Mesenchymal stem cell (in vitro differentiated cells and primary cell): ENCODE data around the gene STAG1.
"Not testable (repeated sequence)": the region's sequence is repeated elsewhere in the genome, so short reads cannot be mapped to it uniquely, and the experiment has no call there.

Experiments used
- DNase-seq: peaks from one replicate; pipeline ENCODE4 v3.0.0-alpha.2; 2013
- H2AFZ ChIP-seq: one replicate; pipeline ENCODE4 v1.6.1; 2013; ENCODE audit warnings: low read depth, mild to moderate bottlenecking, control low read depth, inconsistent platforms, low read length, moderate library complexity
- H2AK5ac ChIP-seq: 2 replicates; pipeline ENCODE4 v1.6.1; 2013; ENCODE audit warnings: low read length, moderate library complexity, mild to moderate bottlenecking, inconsistent platforms; ENCODE audit not compliant: severe bottlenecking
- H2BK120ac ChIP-seq: one replicate; pipeline ENCODE4 v1.6.1; 2013; ENCODE audit warnings: low read depth, mild to moderate bottlenecking, inconsistent platforms, low read length, moderate library complexity
- H2BK12ac ChIP-seq, 2 experiments: one replicate each; pipeline ENCODE4 v1.6.1; 2013; ENCODE audit warnings: inconsistent platforms in 2 of 2, low read length in 2 of 2, mild to moderate bottlenecking in 2 of 2, moderate library complexity in 2 of 2, control low read depth in 1 of 2
- H2BK15ac ChIP-seq: one replicate; pipeline ENCODE4 v1.6.1; 2013; ENCODE audit warnings: mild to moderate bottlenecking, low read depth, inconsistent platforms; ENCODE audit not compliant: poor library complexity, severe bottlenecking
- H2BK5ac ChIP-seq: 2 replicates; pipeline ENCODE4 v1.6.1; 2013; ENCODE audit warnings: low read depth, mild to moderate bottlenecking, low read length, control low read depth, inconsistent platforms; ENCODE audit not compliant: poor library complexity, severe bottlenecking
- H3K14ac ChIP-seq, 2 experiments: one replicate each; pipeline ENCODE4 v1.6.1; 2013; ENCODE audit warnings: inconsistent platforms in 2 of 2, low read length in 2 of 2, control low read depth in 1 of 2, mild to moderate bottlenecking in 1 of 2, moderate library complexity in 1 of 2
- H3K18ac ChIP-seq, 2 experiments: one replicate each; pipeline ENCODE4 v1.6.1; 2013; ENCODE audit warnings: inconsistent platforms in 2 of 2, low read length in 2 of 2, control low read depth in 1 of 2, low read depth in 1 of 2, mild to moderate bottlenecking in 1 of 2
- H3K23ac ChIP-seq, 2 experiments: one replicate each; pipeline ENCODE4 v1.6.1; 2013; ENCODE audit warnings: inconsistent platforms in 2 of 2, low read length in 2 of 2, mild to moderate bottlenecking in 2 of 2, moderate library complexity in 2 of 2, control low read depth in 1 of 2
- H3K27ac ChIP-seq: 2 replicates; pipeline ENCODE4 v1.5.1; 2013; ENCODE audit warnings: mild to moderate bottlenecking, moderate library complexity, low read length, control low read depth, inconsistent platforms; ENCODE audit not compliant: poor library complexity, severe bottlenecking
- H3K27me3 ChIP-seq, 2 experiments: 2 replicates each; pipeline versions ENCODE4 v1.6.1 to v1.7.0; 2013; ENCODE audit warnings: low read length in 2 of 2, mild to moderate bottlenecking in 2 of 2, moderate library complexity in 2 of 2, control low read depth in 1 of 2, inconsistent platforms in 1 of 2; ENCODE audit not compliant: control insufficient read depth in 1 of 2, insufficient read depth in 1 of 2
- H3K36me3 ChIP-seq, 2 experiments: 2 replicates each; pipeline versions ENCODE4 v1.6.1 to v1.7.0; 2013; ENCODE audit warnings: low read length in 2 of 2, control low read depth in 1 of 2, inconsistent platforms in 1 of 2, low read depth in 1 of 2, mild to moderate bottlenecking in 1 of 2; ENCODE audit not compliant: insufficient read depth in 2 of 2, control insufficient read depth in 1 of 2
- H3K4ac ChIP-seq, 2 experiments: one replicate each; pipeline ENCODE4 v1.6.1; 2013; ENCODE audit warnings: inconsistent platforms in 2 of 2, low read length in 2 of 2, mild to moderate bottlenecking in 2 of 2, moderate library complexity in 2 of 2, control low read depth in 1 of 2, low read depth in 1 of 2
- H3K4me1 ChIP-seq: 2 replicates; pipeline ENCODE4 v1.6.1; 2013; ENCODE audit warnings: low read depth, low read length, control low read depth; ENCODE audit not compliant: control insufficient read depth, insufficient read depth
- H3K4me2 ChIP-seq: 2 replicates; pipeline ENCODE4 v1.6.1; 2013; ENCODE audit warnings: low read length, mild to moderate bottlenecking, inconsistent platforms; ENCODE audit not compliant: poor library complexity, severe bottlenecking
- H3K4me3 ChIP-seq, 2 experiments: 2 replicates each; pipeline versions ENCODE4 v1.5.1 to v1.7.0; 2013; ENCODE audit warnings: low read length in 2 of 2, mild to moderate bottlenecking in 2 of 2, control low read depth in 1 of 2, low read depth in 1 of 2; ENCODE audit not compliant: insufficient read depth in 1 of 2
- H3K79me1 ChIP-seq: replicated peaks from 2 replicates; pipeline ENCODE4 v1.6.1; 2013; ENCODE audit warnings: mild to moderate bottlenecking, control low read depth, low read length, inconsistent platforms; ENCODE audit not compliant: poor library complexity, severe bottlenecking
- H3K9ac ChIP-seq: 2 replicates; pipeline ENCODE4 v1.7.0; 2013; ENCODE audit warnings: mild to moderate bottlenecking, low read length, moderate library complexity
- H3K9me3 ChIP-seq: 2 replicates; pipeline ENCODE4 v1.7.0; 2013; ENCODE audit warnings: mild to moderate bottlenecking, low read length; ENCODE audit not compliant: control insufficient read depth
- H4K8ac ChIP-seq: one replicate; pipeline ENCODE4 v1.6.1; 2013; ENCODE audit warnings: inconsistent platforms, mild to moderate bottlenecking, low read length, moderate library complexity
- H4K91ac ChIP-seq: one replicate; pipeline ENCODE4 v1.6.1; 2013; ENCODE audit warnings: mild to moderate bottlenecking, low read length, inconsistent platforms
- WGBS: methylation state at CpG from one replicate; pipeline ENCODE4 v1.1.7; 2013; ENCODE audit warnings: mixed read lengths; 5-methylcytosine and 5-hydroxymethylcytosine counted together

Gene STAG1

DNA sequence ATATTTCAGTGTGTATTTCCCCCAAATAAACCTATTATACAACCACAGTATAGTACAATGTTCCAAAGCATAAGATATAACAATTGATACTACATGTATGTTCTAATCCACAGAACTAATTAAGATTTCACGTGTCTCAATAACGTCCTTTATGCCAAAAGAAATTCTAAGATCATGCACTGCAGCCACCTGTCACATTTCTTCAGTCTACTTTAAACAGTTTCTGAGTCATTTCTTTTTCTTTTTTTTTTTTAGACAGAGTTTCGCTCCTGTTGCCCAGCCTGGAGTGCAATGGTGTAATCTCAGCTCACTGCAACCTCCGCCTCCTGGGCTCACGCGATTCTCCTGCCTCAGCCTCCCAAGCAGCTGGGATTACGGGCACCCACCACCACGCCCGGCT lies 190.2 kb downstream of the STAG1 start:
- H2BK120ac ChIP-seq, result no peak overlapping the region
- H3K4ac ChIP-seq, result no peak overlapping the region
- DNase-seq, result no peak
- no peak overlapping the region for H3K18ac ChIP-seq
- WGBS, result over 99% methylated on average over 9 of the region's 9 CpGs
- H2BK5ac ChIP-seq, result no peak overlapping the region
- no peak overlapping the region for H2BK15ac ChIP-seq
- H3K36me3 ChIP-seq, result peaks cover 0 to 30% of the 10 kb centered on the region in 2 experiments
- no peak overlapping the region for H3K14ac ChIP-seq
- no peak overlapping the region for H2AFZ ChIP-seq
- no peak overlapping the region for H4K8ac ChIP-seq
- H3K4me2 ChIP-seq, result no peak overlapping the region
- H3K27me3 ChIP-seq, result no peaks in the 10 kb centered on the region
- H3K23ac ChIP-seq, result no peak overlapping the region
- no peak overlapping the region for H2AK5ac ChIP-seq
- no peaks in the 10 kb centered on the region for H3K4me1 ChIP-seq
- no peak overlapping the region for H3K4me3 ChIP-seq
- H3K9ac ChIP-seq, result no peak overlapping the region
- no peak overlapping the region for H4K91ac ChIP-seq
- peaks cover 11% of the 10 kb centered on the region for H3K79me1 ChIP-seq
- H3K27ac ChIP-seq, result no peak overlapping the region
- no peaks in the 10 kb centered on the region for H3K9me3 ChIP-seq
- H2BK12ac ChIP-seq, result no peak overlapping the region

DNA sequence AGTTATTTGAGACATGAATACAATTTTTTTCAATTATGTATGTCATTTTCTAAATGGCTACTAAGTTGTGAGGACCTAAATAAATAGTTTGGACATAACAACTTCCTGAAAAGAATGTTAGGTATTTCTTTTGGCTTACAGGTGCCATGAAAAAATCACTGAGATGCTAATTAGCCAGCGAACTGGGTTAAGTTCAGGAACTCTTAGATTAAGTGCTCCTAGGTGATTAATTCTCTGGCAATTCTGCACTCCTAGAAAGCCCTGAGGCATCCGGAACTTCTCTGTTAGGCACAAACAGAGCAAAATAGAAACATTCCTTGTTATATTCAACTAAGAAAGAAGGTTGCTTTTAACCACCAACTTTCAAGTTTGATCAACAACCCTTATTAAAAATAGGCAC lies 192.3 kb downstream of the STAG1 start:
- no peak overlapping the region for H2BK12ac ChIP-seq
- 67% methylated on average over 1 of the region's 2 CpGs for WGBS
- no peak overlapping the region for H2BK15ac ChIP-seq
- no peaks in the 10 kb centered on the region for H3K27me3 ChIP-seq
- no peaks in the 10 kb centered on the region for H3K9me3 ChIP-seq
- no peak overlapping the region for H4K8ac ChIP-seq
- H3K27ac ChIP-seq, result no peak overlapping the region
- H3K14ac ChIP-seq, result no peak overlapping the region
- H3K4ac ChIP-seq, result no peak overlapping the region
- H3K4me1 ChIP-seq, result no peaks in the 10 kb centered on the region
- H3K36me3 ChIP-seq, result peaks cover 0 to 15% of the 10 kb centered on the region in 2 experiments
- no peak overlapping the region for H2AFZ ChIP-seq
- H3K79me1 ChIP-seq, result peaks cover 17% of the 10 kb centered on the region
- H3K9ac ChIP-seq, result no peak overlapping the region
- no peak overlapping the region for H3K23ac ChIP-seq
- no peak overlapping the region for H3K4me3 ChIP-seq
- H2BK120ac ChIP-seq, result no peak overlapping the region
- no peak overlapping the region for H4K91ac ChIP-seq
- no peak overlapping the region for H3K4me2 ChIP-seq
- DNase-seq, result no peak
- no peak overlapping the region for H2AK5ac ChIP-seq
- H2BK5ac ChIP-seq, result no peak overlapping the region
- H3K18ac ChIP-seq, result no peak overlapping the region

DNA sequence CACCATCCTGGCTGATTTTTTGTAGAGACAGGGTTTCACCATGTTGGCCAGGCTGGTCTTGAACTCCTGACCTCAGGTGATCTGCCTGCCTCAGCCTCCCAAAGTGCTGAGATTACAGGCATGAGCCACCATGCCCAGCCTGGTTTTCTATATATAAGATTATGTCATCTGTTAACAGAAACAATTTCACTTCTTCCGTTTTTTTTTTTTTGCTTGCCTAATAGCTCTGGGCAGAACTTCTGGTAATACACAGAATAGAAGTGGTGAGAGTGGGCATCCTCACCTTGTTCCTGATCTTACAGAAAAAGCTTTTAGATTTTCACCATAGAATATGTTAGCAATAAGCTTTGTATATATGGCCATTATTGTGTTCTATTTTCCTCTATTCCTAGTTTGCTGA lies 202.7 kb downstream of the STAG1 start:
- not testable (repeated sequence) for H2AFZ ChIP-seq, H3K23ac ChIP-seq, H3K9me3 ChIP-seq, H4K91ac ChIP-seq, H2AK5ac ChIP-seq, H2BK12ac ChIP-seq, H2BK120ac ChIP-seq, H3K4me3 ChIP-seq, H4K8ac ChIP-seq, H3K27me3 ChIP-seq, H3K79me1 ChIP-seq, H3K18ac ChIP-seq, H3K9ac ChIP-seq, H3K4me2 ChIP-seq, H3K27ac ChIP-seq, H3K4ac ChIP-seq, DNase-seq, H2BK15ac ChIP-seq, H2BK5ac ChIP-seq, H3K14ac ChIP-seq, H3K4me1 ChIP-seq
- peaks cover 4 to 19% of the 10 kb centered on the region in 2 experiments for H3K36me3 ChIP-seq
- no CpG with 5 or more reads among the region's 1 CpG for WGBS

DNA sequence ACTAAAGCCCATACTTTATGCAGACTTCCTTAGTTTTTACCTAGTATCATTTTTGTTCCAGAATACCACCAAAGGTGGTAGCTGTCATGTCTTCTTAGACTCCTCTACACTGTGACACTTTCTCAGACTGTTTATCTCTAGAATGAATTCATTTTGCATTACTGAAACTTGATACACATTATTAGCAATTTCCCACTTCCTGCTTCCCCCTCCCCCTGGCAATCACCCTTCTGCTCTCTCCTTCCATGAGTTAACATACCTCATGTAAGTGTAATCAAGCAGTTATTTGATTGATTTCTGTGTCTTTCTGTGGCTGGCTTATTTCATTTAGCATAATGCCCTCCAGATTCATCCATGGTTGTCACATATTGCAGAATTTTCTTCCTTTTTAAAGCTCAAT lies 204.9 kb downstream of the STAG1 start:
- Histone ChIP-seq H3K27me3 (no peaks in the 10 kb centered on the region), H2BK12ac (no peak overlapping the region), H4K8ac (no peak overlapping the region), H2AFZ (no peak overlapping the region), H3K79me1 (peaks cover 12% of the 10 kb centered on the region), H2BK15ac (no peak overlapping the region), H2BK5ac (no peak overlapping the region), H2BK120ac (no peak overlapping the region), H3K9me3 (no peaks in the 10 kb centered on the region), H3K4ac (no peak overlapping the region), H4K91ac (no peak overlapping the region), H3K14ac (no peak overlapping the region), H3K4me3 (no peak overlapping the region), H3K18ac (no peak overlapping the region), H3K4me2 (no peak overlapping the region), H3K36me3 (peaks cover 4 to 17% of the 10 kb centered on the region in 2 experiments), H3K4me1 (no peaks in the 10 kb centered on the region), H3K9ac (no peak overlapping the region), H2AK5ac (no peak overlapping the region), H3K23ac (no peak overlapping the region), H3K27ac (no peak overlapping the region)
- DNase-seq, result peak; percentile 15
